Fibroblast of lung (primary cell): Measurements from ENCODE around the gene ESD. TPM values are rescaled to one million over a fixed set of nuclear protein-coding genes. Genes with fewer than 3 reads are reported as not detected.
"Not testable (repeated sequence)": the region's sequence is repeated elsewhere in the genome, so short reads cannot be mapped to it uniquely, and the experiment has no call there.

Experiments
- DNase-seq, 2 donors: peaks; one replicate each; pipeline versions ENCODE4 v3.0.0 to v3.0.0-alpha.2; 2010; ENCODE audit warnings: low read depth in 2 of 2
- H2AFZ ChIP-seq: 2 replicates; pipeline ENCODE4 v1.5.1; 2012; ENCODE audit warnings: low read length, control low read depth, inconsistent platforms
- H3K27ac ChIP-seq: 2 replicates; pipeline ENCODE4 v1.5.1; 2011; ENCODE audit warnings: low read length, control low read depth; ENCODE audit not compliant: insufficient read depth
- H3K27me3 ChIP-seq: 2 replicates; pipeline ENCODE4 v1.5.1; 2011; ENCODE audit warnings: mild to moderate bottlenecking, low read length; ENCODE audit not compliant: control insufficient read depth, insufficient read depth
- H3K36me3 ChIP-seq: 2 replicates; pipeline ENCODE4 v1.5.1; 2011; ENCODE audit warnings: low read length; ENCODE audit not compliant: control insufficient read depth, insufficient read depth
- H3K4me1 ChIP-seq: 2 replicates; pipeline ENCODE4 v1.5.1; 2011; ENCODE audit warnings: low read length; ENCODE audit not compliant: control insufficient read depth, insufficient read depth; ENCODE audit errors: extremely low read depth
- H3K4me2 ChIP-seq: 2 replicates; pipeline ENCODE4 v1.5.1; 2011; ENCODE audit warnings: low read length, control low read depth; ENCODE audit not compliant: insufficient read depth; ENCODE audit errors: extremely low read depth
- H3K4me3 ChIP-seq, 4 experiments: fragments of 200-600 bp in 1 of 4; sonication (generic) in 1 of 4; replicated peaks in 1 of 4; 2 replicates each; pipeline ENCODE4 v1.5.1; 2011 to 2016; ENCODE audit warnings: low read length in 4 of 4, low read depth in 3 of 4, mild to moderate bottlenecking in 3 of 4, control low read depth in 2 of 4, inconsistent platforms in 1 of 4, mixed read lengths in 1 of 4; ENCODE audit not compliant: insufficient read depth in 1 of 4; ENCODE audit errors: control extremely low read depth in 1 of 4
- H3K79me2 ChIP-seq: 2 replicates; pipeline ENCODE4 v1.5.1; 2012; ENCODE audit warnings: mild to moderate bottlenecking, low read length, inconsistent platforms; ENCODE audit not compliant: control insufficient read depth, insufficient read depth
- H3K9ac ChIP-seq: 2 replicates; pipeline ENCODE4 v1.5.1; 2011; ENCODE audit warnings: mild to moderate bottlenecking, low read length, control low read depth; ENCODE audit not compliant: insufficient read depth
- H3K9me3 ChIP-seq: 2 replicates; pipeline ENCODE4 v1.5.1; 2012; ENCODE audit warnings: low read depth, low read length; ENCODE audit not compliant: control insufficient read depth, insufficient read depth
- H4K20me1 ChIP-seq: 2 replicates; pipeline ENCODE4 v1.5.1; 2011; ENCODE audit warnings: low read length; ENCODE audit not compliant: control insufficient read depth, insufficient read depth; ENCODE audit errors: extremely low read depth
- CTCF ChIP-seq, 2 donors: IDR thresholded peaks in 1 of 2; conservative IDR thresholded peaks in 1 of 2; 1 replicate in 1 of 2; 2 replicates in 1 of 2; pipeline ENCODE4 v1.5.1; 2011 to 2012; ENCODE audit warnings: low read length in 2 of 2, control low read depth in 1 of 2, inconsistent platforms in 1 of 2, low read depth in 1 of 2, mild to moderate bottlenecking in 1 of 2
- EZH2 ChIP-seq: IDR thresholded peaks from 2 replicates; pipeline ENCODE4 v1.5.1; 2012; ENCODE audit warnings: low read length, control low read depth, mild to moderate bottlenecking; ENCODE audit errors: missing control alignments
- polyA plus RNA-seq, 2 donors: library from polyadenylated mRNA; depleted of rRNA in 1 of 2; stranded (reverse) in 1 of 2; unstranded in 1 of 2; fragments of >200 nt; gene quantifications; 2 replicates each; pipeline ENCODE4 v1.2.1, GENCODE V29; 2011 to 2012; ENCODE audit warnings: missing spikeins in 1 of 2
- total RNA-seq: library from RNA; depleted of rRNA; stranded (reverse); fragments of >200 nt; gene quantifications from 2 replicates; pipeline ENCODE4 v1.2.1, GENCODE V29; 2014

ESD gene
- total and polyA plus RNA-seq, 2 donors (not counting 1 experiment from before 2014, with no cell fraction given): 118 to 193 TPM

GRCh38 chr13:46757640-46758039, 39.3 kb downstream of the ESD start:
- Histone ChIP-seq H3K9ac (no peak overlapping the region), H3K27ac (no peak overlapping the region), H3K36me3 (no peaks in the 10 kb centered on the region), H3K79me2 (no peaks in the 10 kb centered on the region), H3K4me3 (no peak overlapping the region), H3K27me3 (no peaks in the 10 kb centered on the region), H3K9me3 (no peaks in the 10 kb centered on the region), H2AFZ (no peak overlapping the region), H4K20me1 (no peaks in the 10 kb centered on the region), H3K4me2 (no peak overlapping the region), H3K4me1 (no peaks in the 10 kb centered on the region)
- no peak for DNase-seq
- no peak for TF ChIP-seq CTCF (conservative IDR thresholded peaks at IDR 0.05 in 1 of 2, IDR thresholded peaks at IDR 0.05 in 1 of 2; ENCODE audit: low read depth in 1 of 2, low read length in 2 of 2)
- TF ChIP-seq EZH2: no peak

DNA sequence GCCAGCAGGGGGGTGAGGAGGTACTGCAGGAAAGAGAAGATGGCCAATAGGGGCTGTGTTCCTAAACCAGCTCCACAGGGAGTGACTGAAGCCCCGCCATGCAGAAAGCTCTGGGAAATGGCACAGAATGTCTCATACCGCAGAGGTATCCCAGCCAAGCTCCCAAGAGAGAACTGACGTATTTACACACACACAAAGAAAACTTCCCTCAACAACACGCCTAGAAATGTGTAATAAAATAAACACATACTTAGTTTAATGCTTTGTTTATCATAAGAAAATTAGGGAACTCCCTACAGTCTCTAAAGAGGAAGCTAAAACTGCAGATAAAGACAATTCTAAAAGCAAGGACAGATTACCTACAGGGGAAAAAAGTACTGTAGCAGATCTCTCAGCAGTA, 40.0 kb downstream of the ESD start:
- no peaks in the 10 kb centered on the region for H3K27me3 ChIP-seq
- H3K9ac ChIP-seq: no peak overlapping the region
- H3K27ac ChIP-seq: no peak overlapping the region
- no peaks in the 10 kb centered on the region for H3K4me1 ChIP-seq
- H3K4me2 ChIP-seq: no peak overlapping the region
- no peak overlapping the region for H2AFZ ChIP-seq
- H3K9me3 ChIP-seq: no peaks in the 10 kb centered on the region
- no peaks in the 10 kb centered on the region for H3K36me3 ChIP-seq
- H3K79me2 ChIP-seq: no peaks in the 10 kb centered on the region
- no peaks in the 10 kb centered on the region for H4K20me1 ChIP-seq
- DNase-seq: peak; percentile 22 to 63
- no peak overlapping the region for H3K4me3 ChIP-seq
- TF ChIP-seq CTCF (conservative IDR thresholded peaks at IDR 0.05 in 1 of 2, IDR thresholded peaks at IDR 0.05 in 1 of 2; ENCODE audit: low read depth in 1 of 2, low read length in 2 of 2) (no peak), EZH2 (no peak)

DNA sequence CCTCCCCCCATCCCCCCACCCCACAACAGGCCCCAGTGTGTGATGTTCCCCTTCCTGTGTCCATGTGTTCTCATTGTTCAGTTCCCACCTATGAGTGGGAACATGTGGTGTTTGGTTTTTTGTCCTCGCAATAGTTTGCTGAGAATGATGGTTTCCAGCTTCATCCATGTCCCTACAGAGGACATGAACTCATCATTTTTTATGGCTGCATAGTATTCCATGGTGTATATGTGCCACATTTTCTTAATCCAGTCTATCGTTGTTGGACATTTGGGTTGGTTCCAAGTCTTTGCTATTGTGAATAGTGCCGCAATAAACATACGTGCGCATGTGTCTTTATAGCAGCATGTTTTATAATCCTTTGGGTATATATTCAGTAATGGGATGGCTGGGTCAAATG, 41.5 kb downstream of the ESD start:
- not testable (repeated sequence) for H3K4me1 ChIP-seq, H4K20me1 ChIP-seq, H3K27ac ChIP-seq, DNase-seq, H3K9ac ChIP-seq, H2AFZ ChIP-seq, H3K4me3 ChIP-seq, H3K27me3 ChIP-seq, H3K9me3 ChIP-seq, H3K36me3 ChIP-seq, H3K4me2 ChIP-seq, H3K79me2 ChIP-seq
